ENCODE results near the gene MRPL51. TPM values are rescaled to one million over a fixed set of nuclear protein-coding genes. Genes with fewer than 3 reads are reported as not detected.
A peak's percentile ranks its signal among the peaks of the same experiment; 100 is the strongest.
"Not testable (repeated sequence)": the region's sequence is repeated elsewhere in the genome, so short reads cannot be mapped to it uniquely, and the experiment has no call there.

Gene MRPL51
- total RNA-seq = 100 to 1,000 TPM; 305 to 440 TPM

- Mint-ChIP-seq H3K27ac (peak within 1 kb of the TSS; percentile 95 to 98), H3K9me3 (no peaks in the 10 kb centered on the region), H3K36me3 (peaks cover 35 to 36% of the 10 kb centered on the region in 2 donors)
- DNase-seq (ENCODE audit: low spot score in 2 of 2) (peak; percentile 97 to 99), ATAC-seq (peak; percentile 82 to 85)
Measured at GRCh38 chr12:6492838-6493496, at the start of gene MRPL51. Gene MRPL51 (minus strand): TSS chr12:6493262. CDS start chr12:6493136, 126 bp downstream.

- ATAC-seq = no peak
- H3K36me3 Mint-ChIP-seq = peaks cover 8% of the 10 kb centered on the region in 2 donors
- no peaks in the 10 kb centered on the region for H3K9me3 Mint-ChIP-seq
- no peak overlapping the region for H3K27ac Mint-ChIP-seq
- no peak for DNase-seq (ENCODE audit: low spot score in 2 of 2)
Measured at GRCh38 chr12:6542209-6543009, 49.3 kb upstream of the MRPL51 start.

GRCh38 chr12:6541371-6542165 lies 48.5 kb upstream of the MRPL51 start:
- DNase-seq (ENCODE audit: low spot score in 2 of 2) (no peak), ATAC-seq (no peak)
- peak overlapping the region in 1 of 2 donors; percentile 96 for H3K27ac Mint-ChIP-seq
- H3K36me3 Mint-ChIP-seq = peaks cover 15 to 17% of the 10 kb centered on the region in 2 donors
- no peaks in the 10 kb centered on the region for H3K9me3 Mint-ChIP-seq

GRCh38 chr12:6540181-6540877 lies 47.3 kb upstream of the MRPL51 start:
- no peaks in the 10 kb centered on the region for H3K9me3 Mint-ChIP-seq
- H3K36me3 Mint-ChIP-seq = peaks cover 27 to 29% of the 10 kb centered on the region in 2 donors
- peak in 1 of 2 donors; percentile 54 for DNase-seq (ENCODE audit: low spot score in 2 of 2)
- peak overlapping the region; percentile 96 to 99 for H3K27ac Mint-ChIP-seq
- peak; percentile 43 to 54 for ATAC-seq

- Mint-ChIP-seq H3K36me3 (peaks cover 34 to 35% of the 10 kb centered on the region in 2 donors), H3K9me3 (no peaks in the 10 kb centered on the region), H3K27ac (peak overlapping the region; percentile 96 to 99)
- ATAC-seq (peak in 1 of 2 donors; percentile 14), DNase-seq (ENCODE audit: low spot score in 2 of 2) (no peak)
Measured at GRCh38 chr12:6539707-6540134, 46.7 kb upstream of the MRPL51 start.

GRCh38 chr12:6539314-6539682 lies 46.2 kb upstream of the MRPL51 start:
- H3K9me3 Mint-ChIP-seq = no peaks in the 10 kb centered on the region
- H3K27ac Mint-ChIP-seq = peak overlapping the region; percentile 96 to 99
- H3K36me3 Mint-ChIP-seq = peaks cover 36% of the 10 kb centered on the region in 2 donors
- no peak for DNase-seq (ENCODE audit: low spot score in 2 of 2)
- ATAC-seq = peak in 1 of 2 donors; percentile 0

- Mint-ChIP-seq H3K36me3 (peaks cover 41 to 42% of the 10 kb centered on the region in 2 donors), H3K27ac (peak overlapping the region; percentile 96 to 99), H3K9me3 (no peaks in the 10 kb centered on the region)
- no peak for ATAC-seq
- DNase-seq (ENCODE audit: low spot score in 2 of 2) = peak in 1 of 2 donors; percentile 37
Measured at GRCh38 chr12:6538420-6539313, 45.6 kb upstream of the MRPL51 start.

- Mint-ChIP-seq H3K36me3 (peaks cover 48 to 50% of the 10 kb centered on the region in 2 donors), H3K27ac (peak overlapping the region; percentile 96 to 99)
- not testable (repeated sequence) for ATAC-seq, H3K9me3 Mint-ChIP-seq
- peak; percentile 81 to 83 for DNase-seq (ENCODE audit: low spot score in 2 of 2)
Measured at GRCh38 chr12:6537580-6538419, 44.7 kb upstream of the MRPL51 start.

- peaks cover 51 to 57% of the 10 kb centered on the region in 2 donors for H3K36me3 Mint-ChIP-seq
Measured at GRCh38 chr12:6536894-6537579, 44.0 kb upstream of the MRPL51 start.

GRCh38 chr12:6535960-6536847 lies 43.1 kb upstream of the MRPL51 start:
- DNase-seq (ENCODE audit: low spot score in 2 of 2) = no peak
- Mint-ChIP-seq H3K36me3 (peaks cover 51 to 61% of the 10 kb centered on the region in 2 donors), H3K9me3 (no peaks in the 10 kb centered on the region), H3K27ac (peak overlapping the region; percentile 96 to 99)
- no peak for ATAC-seq

More at GRCh38 chr12:6536894-6537579, 44.0 kb upstream of the MRPL51 start:
- H3K27ac Mint-ChIP-seq = peak overlapping the region; percentile 96 to 99
- DNase-seq (ENCODE audit: low spot score in 2 of 2) = no peak
- H3K9me3 Mint-ChIP-seq = no peaks in the 10 kb centered on the region
- no peak for ATAC-seq

- H3K9me3 Mint-ChIP-seq = no peaks in the 10 kb centered on the region
- H3K36me3 Mint-ChIP-seq = peaks cover 56 to 61% of the 10 kb centered on the region in 2 donors
- DNase-seq (ENCODE audit: low spot score in 2 of 2) (no peak), ATAC-seq (no peak)
- peak overlapping the region; percentile 96 to 99 for H3K27ac Mint-ChIP-seq
Measured at GRCh38 chr12:6535697-6535946, 42.6 kb upstream of the MRPL51 start.

- Mint-ChIP-seq H3K36me3 (peaks cover 61 to 62% of the 10 kb centered on the region in 2 donors), H3K27ac (peak overlapping the region; percentile 96 to 99), H3K9me3 (no peaks in the 10 kb centered on the region)
- DNase-seq (ENCODE audit: low spot score in 2 of 2) = peak; percentile 75 to 91
- peak; percentile 12 to 50 for ATAC-seq
Measured at GRCh38 chr12:6534945-6535696, 42.1 kb upstream of the MRPL51 start.

GRCh38 chr12:6534695-6534944 lies 41.6 kb upstream of the MRPL51 start:
- Mint-ChIP-seq H3K27ac (peak overlapping the region; percentile 96 to 99), H3K36me3 (peaks cover 66 to 67% of the 10 kb centered on the region in 2 donors), H3K9me3 (no peaks in the 10 kb centered on the region)
- DNase-seq (ENCODE audit: low spot score in 2 of 2) = no peak
- no peak for ATAC-seq
